Measurements from ENCODE around the gene GRPEL1.
A peak's percentile ranks its signal among the peaks of the same experiment; 100 is the strongest.

The GRPEL1 gene

GRCh38 chr4:7043284-7044136 is 24.4 kb downstream of the GRPEL1 start, which contains the start of gene TADA2B:
TSS of gene TADA2B (plus strand) at chr4:7043372. CDS start at chr4:7043580, 208 bp downstream.
- DNase-seq, result peak; percentile 56

- peak; percentile 99 for DNase-seq
Observed at GRCh38 chr4:7042503-7043283, 25.2 kb downstream of the GRPEL1 start.

- no peak for DNase-seq
Observed at GRCh38 chr4:7041801-7042502, 25.9 kb downstream of the GRPEL1 start.

GRCh38 chr4:7041246-7041645 is 26.6 kb downstream of the GRPEL1 start:
- no peak for DNase-seq

- DNase-seq, result no peak
Observed at GRCh38 chr4:7040765-7041164, 27.1 kb downstream of the GRPEL1 start.

- no peak for DNase-seq
Observed at GRCh38 chr4:7037425-7037824, 30.4 kb downstream of the GRPEL1 start.

GRCh38 chr4:7034262-7035081 is 33.4 kb downstream of the GRPEL1 start:
- no peak for DNase-seq

- no peak for DNase-seq
Observed at GRCh38 chr4:7032596-7032995, 35.3 kb downstream of the GRPEL1 start.

- no peak for DNase-seq
Observed at GRCh38 chr4:7031558-7032449, 36.1 kb downstream of the GRPEL1 start.

GRCh38 chr4:7030856-7031255 is 37.0 kb downstream of the GRPEL1 start:
- no peak for DNase-seq

GRCh38 chr4:7029921-7030320 is 37.9 kb downstream of the GRPEL1 start:
- no peak for DNase-seq

- no peak for DNase-seq
Observed at GRCh38 chr4:7029212-7029611, 38.7 kb downstream of the GRPEL1 start.

GRCh38 chr4:7027913-7028312 is 40.0 kb downstream of the GRPEL1 start:
- DNase-seq, result no peak

GRCh38 chr4:7027284-7027683 is 40.6 kb downstream of the GRPEL1 start:
- no peak for DNase-seq

GRCh38 chr4:7026107-7026506 is 41.8 kb downstream of the GRPEL1 start:
- no peak for DNase-seq

- no peak for DNase-seq
Observed at GRCh38 chr4:7025040-7025602, 42.7 kb downstream of the GRPEL1 start.

- no peak for DNase-seq
Observed at GRCh38 chr4:7024336-7024890, 43.5 kb downstream of the GRPEL1 start.

- no peak for DNase-seq
Observed at GRCh38 chr4:7023901-7024300, 44.0 kb downstream of the GRPEL1 start.

- no peak for DNase-seq
Observed at GRCh38 chr4:7023486-7023885, 44.4 kb downstream of the GRPEL1 start.

- no peak for DNase-seq
Observed at GRCh38 chr4:7021930-7022664, 45.8 kb downstream of the GRPEL1 start.
